DMS153 (cell line): ENCODE data around the gene LRRC7.

ENCODE experiments used
- DNase-seq: peaks from one replicate; lab custom pipeline; 2025; lab: John Stamatoyannopoulos, UW

LRRC7 gene

DNA sequence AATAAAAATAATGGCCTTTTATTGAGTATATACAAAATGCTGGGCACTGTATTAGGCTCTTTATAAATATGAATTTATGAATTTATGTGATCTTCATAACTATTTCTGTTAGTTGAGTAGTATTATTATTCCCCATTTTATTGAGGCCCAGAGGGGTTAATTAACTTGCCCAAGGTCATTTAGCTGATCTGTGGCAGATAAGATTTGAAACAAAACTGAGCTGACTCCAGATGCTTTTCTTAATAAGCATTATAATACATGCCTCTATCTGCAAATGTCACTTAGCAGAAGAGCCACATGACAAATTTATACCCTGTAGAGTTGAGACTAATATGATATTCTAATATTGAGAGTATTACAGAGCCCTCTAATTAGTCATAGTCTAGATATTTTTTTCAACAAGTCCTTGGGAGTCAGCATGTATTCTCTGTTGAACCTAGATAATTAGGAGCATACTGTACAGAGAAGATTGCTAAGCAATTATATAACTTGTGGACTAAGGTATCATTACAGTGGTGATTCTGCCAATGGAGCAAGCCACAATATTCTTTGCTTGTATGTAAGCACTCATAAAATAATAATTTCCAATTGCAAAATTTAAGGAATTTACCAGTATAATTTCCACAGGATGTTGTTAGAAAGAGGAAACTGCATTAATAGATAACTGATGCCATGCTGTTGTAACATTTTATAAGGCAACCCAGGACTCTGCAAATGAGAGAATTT lies 525.7 kb downstream of the LRRC7 start:
- no peak for DNase-seq

- DNase-seq: no peak
These were observed 533.5 kb downstream of the LRRC7 start for GRCh38 chr1:70101231-70101630.

- no peak for DNase-seq
These were observed 534.1 kb downstream of the LRRC7 start for GRCh38 chr1:70101774-70102173.

DNA sequence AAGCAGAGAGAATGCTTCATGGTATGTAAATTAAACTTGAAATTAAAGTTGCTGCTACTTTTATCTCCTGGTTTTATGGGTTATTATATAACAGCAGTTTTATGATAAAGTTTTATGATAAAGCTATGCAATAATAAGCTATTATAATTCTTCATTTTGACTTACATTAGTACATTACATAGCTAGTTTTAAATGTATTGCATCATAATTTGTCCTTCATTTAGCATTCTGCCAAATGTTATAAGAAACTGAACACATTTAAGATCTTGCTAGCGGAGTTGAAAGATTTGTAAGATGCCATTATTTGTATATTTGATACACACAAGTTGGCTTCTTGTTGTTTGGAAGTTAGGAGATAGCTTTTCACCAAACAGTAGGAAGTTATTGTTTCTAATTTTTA lies 536.0 kb downstream of the LRRC7 start:
- DNase-seq: no peak

DNA sequence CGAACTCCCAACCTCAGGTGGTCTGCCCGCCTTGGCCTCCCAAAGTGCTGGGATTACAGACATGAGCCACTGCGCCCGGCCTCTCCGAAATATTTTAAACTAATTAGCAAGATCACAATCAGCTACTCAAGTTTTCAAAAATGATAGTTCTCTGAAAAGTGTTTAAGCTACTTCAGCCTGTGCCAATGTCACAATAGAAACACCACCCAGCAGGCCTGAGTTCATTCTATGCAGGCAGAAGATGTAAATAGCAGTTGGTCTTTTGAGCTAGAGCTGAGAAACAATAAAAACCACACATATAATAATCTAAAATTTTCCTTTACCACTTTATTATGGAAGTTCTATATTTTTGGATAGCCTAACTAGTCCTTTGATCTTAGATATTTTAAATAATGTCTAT lies 541.5 kb downstream of the LRRC7 start:
- no peak for DNase-seq

DNA sequence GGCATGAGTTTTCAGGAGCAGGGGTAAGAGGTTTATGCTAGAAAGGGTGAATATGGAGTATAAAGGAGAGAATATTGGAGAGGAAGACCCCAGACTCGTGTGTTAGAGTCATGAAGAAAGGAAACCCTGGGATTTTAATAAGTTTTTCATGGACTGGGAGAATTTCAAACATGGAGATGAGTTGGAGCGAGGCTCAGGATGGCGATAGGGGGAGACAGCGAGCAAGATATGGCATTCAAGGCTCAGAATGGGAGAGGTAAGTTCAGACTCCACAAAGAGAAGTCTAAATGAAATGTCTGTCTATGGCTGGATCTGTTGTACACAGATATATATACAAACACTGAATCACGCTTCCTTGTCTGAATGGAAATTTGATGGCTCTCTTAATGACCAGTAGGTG lies 545.1 kb downstream of the LRRC7 start:
- DNase-seq: no peak

DNA sequence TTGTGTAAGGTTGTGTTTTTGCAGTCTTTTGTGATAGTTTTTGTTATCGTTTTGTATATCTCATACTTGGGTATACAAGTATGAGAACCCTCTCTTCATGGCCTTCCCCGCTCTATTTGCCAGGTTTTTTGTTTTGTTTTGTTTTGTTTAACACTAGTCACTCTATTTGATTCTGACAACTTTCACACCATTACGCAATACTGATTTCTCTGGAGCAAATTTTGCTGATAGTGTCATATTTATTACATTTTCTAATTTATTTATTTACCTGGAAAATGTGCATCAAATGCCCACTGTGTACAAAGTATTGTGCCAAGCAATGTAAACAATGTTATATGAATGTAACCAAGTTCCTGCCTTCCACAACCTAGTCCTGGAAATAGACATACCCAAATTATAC lies 547.6 kb downstream of the LRRC7 start:
- DNase-seq: no peak

- DNase-seq: no peak
These were observed 549.3 kb downstream of the LRRC7 start for GRCh38 chr1:70117046-70117445.

DNA sequence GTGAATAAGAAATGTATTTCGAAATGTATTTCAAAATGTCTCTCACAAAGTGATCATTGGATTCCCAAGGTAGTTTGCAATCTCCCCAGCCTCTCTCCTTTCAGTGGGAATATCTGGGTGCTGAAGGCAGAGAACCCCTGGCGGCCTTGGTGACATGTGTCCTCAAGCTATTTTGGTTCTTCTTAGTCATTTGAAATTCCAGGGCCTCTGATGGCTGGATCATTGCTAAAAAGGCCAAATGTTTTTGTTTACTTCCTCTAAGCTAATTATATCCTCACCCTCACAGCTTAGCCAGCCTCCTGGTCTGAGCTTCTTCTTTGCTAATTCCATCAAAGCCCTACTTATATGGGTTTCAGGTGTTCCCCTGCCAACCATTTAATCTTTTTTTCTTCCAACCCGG lies 566.4 kb downstream of the LRRC7 start:
- DNase-seq: no peak

DNA sequence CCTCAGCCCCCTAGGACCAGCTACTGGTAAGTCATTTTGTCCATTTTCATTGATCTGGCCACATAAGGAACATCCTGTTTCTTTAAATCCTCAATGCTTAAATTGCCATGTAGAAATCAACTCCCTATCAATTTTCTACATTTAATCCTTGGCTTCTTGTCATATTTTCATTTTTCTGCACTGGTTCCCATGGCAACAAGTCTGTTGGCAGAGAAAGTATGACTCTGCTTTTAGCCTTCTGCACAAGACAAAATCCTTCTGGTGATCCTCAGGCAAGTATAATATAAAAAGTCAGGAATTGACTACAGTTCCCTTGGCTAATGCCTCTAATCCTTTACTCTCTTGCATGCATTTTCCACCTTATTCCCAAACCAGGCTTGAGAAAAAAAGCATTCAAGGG lies 572.6 kb downstream of the LRRC7 start:
- no peak for DNase-seq

GRCh38 chr1:70140894-70141293 lies 573.2 kb downstream of the LRRC7 start:
- DNase-seq: no peak

GRCh38 chr1:70142075-70142474 lies 574.4 kb downstream of the LRRC7 start:
- no peak for DNase-seq

DNA sequence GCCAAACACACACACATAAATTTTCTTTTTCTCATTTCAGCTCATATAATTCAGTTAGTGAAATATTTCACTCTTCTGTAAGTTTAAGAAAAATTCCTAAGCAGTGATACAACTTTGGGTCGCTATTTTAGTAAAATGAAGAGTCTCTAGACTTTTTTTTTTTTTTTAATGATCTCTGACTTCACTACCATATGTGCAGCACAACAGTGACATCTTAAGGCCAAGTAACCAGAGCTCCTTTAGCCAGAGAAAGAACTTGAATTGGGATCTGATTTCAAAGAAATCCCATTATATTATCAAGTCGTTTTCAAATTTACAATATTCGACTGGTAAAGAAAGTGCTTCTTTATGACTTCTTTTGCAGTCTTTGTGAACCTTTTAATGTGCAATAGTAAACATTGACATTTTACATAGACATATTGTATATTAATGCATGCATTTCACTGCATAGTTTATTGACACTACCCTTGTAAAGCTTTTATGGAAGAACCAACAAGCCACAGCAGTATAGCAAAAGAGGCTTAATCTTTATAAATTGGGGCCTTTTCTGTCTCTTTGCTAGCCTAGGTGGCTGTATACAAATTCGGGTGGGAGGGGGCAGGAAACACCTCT lies 575.4 kb downstream of the LRRC7 start:
- no peak for DNase-seq

DNA sequence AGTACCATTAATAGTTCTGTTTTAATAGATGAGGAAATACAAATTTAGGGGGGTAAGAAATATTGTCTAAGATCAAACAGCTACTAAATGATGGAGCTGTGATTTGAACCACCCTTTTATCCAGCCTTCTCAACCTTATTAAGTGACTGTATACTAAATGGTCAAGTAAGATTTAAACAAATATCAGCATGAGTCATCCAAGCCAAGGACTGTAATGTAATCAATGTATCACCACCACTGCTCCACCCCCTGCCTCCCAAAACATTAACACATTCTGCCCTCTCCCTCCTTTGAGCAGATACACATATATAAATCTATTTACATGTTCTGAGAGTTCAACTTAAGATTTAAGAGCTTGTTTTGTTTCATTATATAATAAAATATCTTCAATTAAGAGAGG lies 578.8 kb downstream of the LRRC7 start:
- no peak for DNase-seq

- no peak for DNase-seq
These were observed 582.7 kb downstream of the LRRC7 start for GRCh38 chr1:70150444-70150843.

- no peak for DNase-seq
These were observed 586.0 kb downstream of the LRRC7 start for GRCh38 chr1:70153739-70154138.

GRCh38 chr1:70156529-70157120 lies 588.9 kb downstream of the LRRC7 start:
- no peak for DNase-seq

- DNase-seq: no peak
These were observed 596.6 kb downstream of the LRRC7 start for GRCh38 chr1:70164350-70164749.

- no peak for DNase-seq
These were observed 600.6 kb downstream of the LRRC7 start for GRCh38 chr1:70168283-70168682.

GRCh38 chr1:70169018-70169839 lies 601.5 kb downstream of the LRRC7 start:
- no peak for DNase-seq

DNA sequence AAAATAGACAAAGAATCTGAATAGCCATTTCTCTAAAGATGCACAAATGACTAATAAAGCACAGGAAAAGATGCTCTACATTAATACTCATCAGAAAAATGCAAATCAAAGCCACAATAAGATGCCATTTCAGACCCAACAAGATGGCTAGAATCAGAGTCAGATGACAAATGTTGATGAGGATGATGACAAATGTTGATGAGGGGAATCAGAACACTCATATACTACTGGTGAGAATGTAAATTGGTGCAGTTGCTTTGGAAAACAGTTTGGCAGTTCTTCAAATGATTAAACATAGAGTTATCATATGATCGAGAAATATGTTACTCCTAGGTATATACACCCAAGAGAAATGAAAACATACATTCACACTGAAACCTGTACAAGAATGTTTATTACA lies 603.8 kb downstream of the LRRC7 start:
- DNase-seq: no peak
